Measurements from ENCODE around the gene TBC1D17.

Gene TBC1D17

GRCh38 chr19:49894011-49894664 lies 16.6 kb downstream of the TBC1D17 start:
- DNase-seq, result no peak

GRCh38 chr19:49894879-49895565 lies 17.5 kb downstream of the TBC1D17 start:
- DNase-seq, result peak; percentile 30 to 69 (median 54)

- DNase-seq, result no peak
These were observed 18.2 kb downstream of the TBC1D17 start for GRCh38 chr19:49895566-49896297.

GRCh38 chr19:49896863-49897621 lies 19.5 kb downstream of the TBC1D17 start, which contains the start of gene IL4I1:
IL4I1 (minus strand) TSS chr19:49896887; CDS start chr19:49896160, 727 bp downstream.
- peak; percentile 86 to 93 (median 90) for DNase-seq

GRCh38 chr19:49904136-49904535 lies 26.6 kb downstream of the TBC1D17 start:
- DNase-seq, result peak; percentile 45 to 73 (median 67)

- DNase-seq, result no peak
These were observed 29.5 kb downstream of the TBC1D17 start for GRCh38 chr19:49906879-49907564.

- DNase-seq, result no peak
These were observed 30.4 kb downstream of the TBC1D17 start for GRCh38 chr19:49907745-49908446.

- no peak for DNase-seq
These were observed 31.2 kb downstream of the TBC1D17 start for GRCh38 chr19:49908480-49909420.

GRCh38 chr19:49910179-49910578 lies 32.7 kb downstream of the TBC1D17 start:
- no peak for DNase-seq

GRCh38 chr19:49911381-49912145 lies 34.1 kb downstream of the TBC1D17 start:
- DNase-seq, result peak; percentile 77 to 92 (median 88)

GRCh38 chr19:49912965-49913685 lies 35.6 kb downstream of the TBC1D17 start:
- peak in 1 of 4 experiments; percentile 23 for DNase-seq

- no peak for DNase-seq
These were observed 36.2 kb downstream of the TBC1D17 start for GRCh38 chr19:49913720-49914119.

- no peak for DNase-seq
These were observed 37.8 kb downstream of the TBC1D17 start for GRCh38 chr19:49915271-49915670.

- peak; percentile 76 to 87 (median 82) for DNase-seq
These were observed 39.6 kb downstream of the TBC1D17 start for GRCh38 chr19:49916839-49917733.

GRCh38 chr19:49918089-49918488 lies 40.6 kb downstream of the TBC1D17 start:
- DNase-seq, result no peak

GRCh38 chr19:49920624-49921363 lies 43.3 kb downstream of the TBC1D17 start:
- no peak for DNase-seq

Data from suppressor macrophage (primary cell).